GM18505 (cell line): Measurements from ENCODE around the gene CNPY3.

Experiments
- ATAC-seq: cut with Tn5 transposase; IDR thresholded peaks from one replicate; pipeline ENCODE4 v1.9.1; 2021; ENCODE audit not compliant: unreplicated experiment
- POLR2A ChIP-seq: IDR thresholded peaks from 4 replicates; pipeline ENCODE4 v1.6.1; 2011; ENCODE audit warnings: borderline replicate concordance; ENCODE audit not compliant: insufficient read depth, insufficient read length; ENCODE audit errors: extremely low read depth

CNPY3 gene

GRCh38 chr6:42904467-42904866 lies 24.8 kb upstream of the CNPY3 start:
- TF ChIP-seq POLR2A = no peak
- ATAC-seq = no peak

GRCh38 chr6:42907336-42907735 lies 21.9 kb upstream of the CNPY3 start:
- no peak for TF ChIP-seq POLR2A
- no peak for ATAC-seq

DNA sequence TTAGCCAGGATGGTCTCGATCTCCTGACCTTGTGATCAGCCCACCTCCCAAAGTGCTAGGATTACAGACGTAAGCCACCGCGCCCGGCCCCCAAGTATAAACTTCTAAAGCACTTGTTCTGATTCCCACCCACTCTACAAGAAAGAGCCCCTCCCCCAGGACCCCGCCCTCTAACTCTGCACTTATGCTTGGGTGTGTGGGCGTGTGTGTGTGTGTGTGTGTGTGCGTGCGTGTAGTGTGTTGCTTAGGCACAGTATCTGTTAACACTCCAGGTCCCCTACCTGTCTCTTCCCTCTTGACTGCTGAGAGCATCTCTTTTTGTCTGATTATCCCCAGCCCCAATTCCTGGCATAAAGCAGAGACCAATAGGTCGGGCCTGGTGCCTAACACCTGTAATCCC lies 19.4 kb upstream of the CNPY3 start:
- no peak for ATAC-seq
- no peak for TF ChIP-seq POLR2A

GRCh38 chr6:42911171-42912021 lies 17.9 kb upstream of the CNPY3 start:
- TF ChIP-seq POLR2A = no peak
- ATAC-seq = no peak

DNA sequence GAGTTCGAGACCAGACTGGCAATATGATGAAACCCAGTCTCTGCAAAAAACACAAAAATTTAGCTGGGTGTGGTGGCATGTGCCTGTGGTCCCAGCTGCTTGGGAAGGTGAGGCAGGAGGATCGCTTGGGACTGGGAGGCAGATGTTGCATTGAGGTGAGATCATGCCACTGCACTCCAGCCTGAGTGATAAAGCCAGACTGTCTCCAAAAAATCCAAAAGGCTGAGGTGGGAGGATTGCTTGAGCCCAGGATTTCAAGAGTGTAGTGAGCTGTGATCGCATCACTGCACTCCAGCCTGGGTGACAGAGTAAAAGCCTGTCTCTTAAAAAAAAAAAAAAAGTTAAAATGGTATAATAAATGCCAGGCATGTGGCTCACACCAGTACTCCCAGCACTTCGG lies 14.7 kb upstream of the CNPY3 start:
- no peak for TF ChIP-seq POLR2A
- no peak for ATAC-seq

- no peak for ATAC-seq
- TF ChIP-seq POLR2A = no peak
Observed at GRCh38 chr6:42915732-42916131, 13.5 kb upstream of the CNPY3 start, which contains the start of gene PTCRA. TSS of gene PTCRA (plus strand) at chr6:42916053. CDS start at chr6:42916070, 17 bp downstream.

DNA sequence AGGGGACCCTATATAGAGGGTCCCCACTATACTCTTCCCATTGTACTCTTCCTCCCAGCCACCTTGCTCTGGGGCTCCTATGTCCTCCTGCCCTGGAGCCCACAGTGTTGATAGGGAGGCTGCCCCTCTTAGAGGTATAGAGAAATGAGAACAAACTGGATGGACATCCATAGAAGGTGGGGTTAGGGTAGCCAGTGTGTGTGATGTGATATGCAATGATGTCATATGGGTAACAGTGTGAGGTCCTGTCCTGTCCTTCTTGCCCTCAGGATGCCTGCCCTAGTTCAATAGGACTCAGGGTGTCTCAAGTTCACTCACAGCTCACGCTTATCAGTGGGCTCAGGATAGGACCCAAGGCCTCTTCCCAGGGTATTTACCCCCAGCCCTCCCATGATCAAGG lies 13.0 kb upstream of the CNPY3 start:
- TF ChIP-seq POLR2A = no peak
- ATAC-seq = no peak

DNA sequence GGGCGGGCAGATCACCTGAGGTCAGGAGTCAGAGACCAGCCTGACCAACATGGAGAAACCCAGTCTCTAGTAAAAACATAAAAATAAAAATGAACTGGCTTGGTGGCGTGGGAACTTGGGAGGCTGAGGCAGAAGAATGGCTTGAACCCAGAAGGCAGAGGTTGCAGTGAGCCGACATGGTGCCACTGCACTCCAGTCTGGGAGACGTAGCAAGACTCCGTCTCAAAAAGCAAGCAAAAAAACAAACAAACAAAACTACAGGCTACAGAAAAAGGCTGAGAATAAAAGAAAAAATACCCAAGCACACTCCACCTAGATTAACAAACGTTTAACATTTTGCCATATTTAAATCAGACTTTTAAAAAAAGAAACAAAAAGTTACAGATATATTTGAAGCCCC lies 7.5 kb upstream of the CNPY3 start:
- TF ChIP-seq POLR2A = no peak
- ATAC-seq = no peak

DNA sequence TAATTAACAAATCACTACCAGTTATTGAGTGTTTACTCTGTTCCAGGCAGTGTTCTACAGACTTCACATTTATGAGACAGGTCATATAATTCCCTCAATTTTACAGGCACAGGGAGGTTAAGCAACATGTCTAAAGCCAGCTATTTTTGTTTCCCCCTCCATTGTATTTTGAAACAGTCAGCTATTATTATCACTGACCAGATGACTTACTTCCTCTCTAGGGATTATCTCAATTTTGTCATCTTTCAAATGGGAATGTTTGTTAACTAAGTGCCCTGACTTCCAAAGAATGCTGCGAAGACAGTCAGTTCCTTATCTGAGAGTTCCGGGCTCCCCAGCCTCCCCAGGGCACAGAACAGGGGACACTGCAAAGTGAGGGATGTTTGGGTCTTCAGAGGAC lies 5.6 kb upstream of the CNPY3 start:
- no peak for TF ChIP-seq POLR2A
- no peak for ATAC-seq

GRCh38 chr6:42925248-42925857 lies 3.9 kb upstream of the CNPY3 start:
- no peak for ATAC-seq

DNA sequence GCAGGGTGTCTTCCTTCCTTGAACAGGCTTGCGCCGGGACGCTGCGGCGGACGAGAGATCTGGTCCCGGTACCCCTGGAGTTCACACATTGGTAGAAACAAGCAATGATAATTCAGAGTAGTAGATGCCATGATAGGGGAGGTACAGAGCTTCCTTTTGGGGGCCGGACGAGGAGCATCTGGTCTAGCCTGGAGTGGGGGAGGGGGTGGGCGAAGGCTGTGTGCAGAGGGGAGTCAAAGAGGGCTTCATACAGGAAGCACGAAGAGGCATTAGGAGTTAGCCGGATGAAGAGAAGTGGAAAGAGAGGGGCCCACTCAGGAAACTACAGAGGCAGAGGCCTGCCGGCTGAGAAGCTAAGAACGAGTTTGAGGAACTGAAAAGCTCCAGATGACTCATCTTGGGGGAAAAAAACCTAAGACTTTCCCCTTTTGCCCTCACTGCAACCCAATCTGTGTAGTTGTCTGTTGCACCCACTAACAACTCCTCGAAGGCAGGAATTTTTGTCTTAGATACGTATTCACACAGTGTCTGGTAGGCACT lies 611 bp downstream of the CNPY3 start:
- peak; percentile 42 for ATAC-seq
- TF ChIP-seq POLR2A = peak; percentile 70

More at GRCh38 chr6:42925248-42925857, 3.9 kb upstream of the CNPY3 start:
- no peak for TF ChIP-seq POLR2A

- ATAC-seq = no peak
- no peak for TF ChIP-seq POLR2A
Observed at GRCh38 chr6:42932412-42932811, 3.1 kb downstream of the CNPY3 start.

GRCh38 chr6:42933205-42933604 lies 3.9 kb downstream of the CNPY3 start:
- ATAC-seq = no peak
- TF ChIP-seq POLR2A = no peak

GRCh38 chr6:42935322-42935721 lies 6.0 kb downstream of the CNPY3 start:
- no peak for ATAC-seq
- TF ChIP-seq POLR2A = peak; percentile 29
